ENCODE results near the gene FAAP100. TPM values are rescaled to one million over a fixed set of nuclear protein-coding genes. Genes with fewer than 3 reads are reported as not detected.

FAAP100 gene
- polyA plus RNA-seq, 1 donor from 2014 or later = 56.3 TPM

- no peaks in the 10 kb centered on the region for H3K36me3 ChIP-seq (ENCODE audit: insufficient read depth, low read length)
- H3K4me3 ChIP-seq (ENCODE audit: low read length) = no peak overlapping the region
- no peak overlapping the region for H2AFZ ChIP-seq (ENCODE audit: low read depth, low read length)
- H3K27ac ChIP-seq (ENCODE audit: low read length) = no peak overlapping the region
- no peaks in the 10 kb centered on the region for H3F3A ChIP-seq (ENCODE audit: insufficient read depth, low read length, poor library complexity, severe bottlenecking)
- H3K9me2 ChIP-seq (ENCODE audit: insufficient read depth, low read length) = no peaks in the 10 kb centered on the region
- no peaks in the 10 kb centered on the region for H3K27me3 ChIP-seq (ENCODE audit: insufficient read depth, low read depth, low read length)
- no peak overlapping the region for H3K9ac ChIP-seq (ENCODE audit: low read length)
- no peaks in the 10 kb centered on the region for H3K9me3 ChIP-seq (ENCODE audit: low read length)
- TF ChIP-seq RAD21 (conservative IDR thresholded peaks at IDR 0.05) (no peak), EZH2 (IDR thresholded peaks at IDR 0.05; ENCODE audit: borderline replicate concordance, insufficient read depth, low read length, poor library complexity, severe bottlenecking) (no peak)
- no peak overlapping the region for H3K4me2 ChIP-seq (ENCODE audit: low read length)
- H3K79me2 ChIP-seq (replicated peaks; ENCODE audit: insufficient read depth, low read length) = no peaks in the 10 kb centered on the region
- H4K20me1 ChIP-seq (ENCODE audit: insufficient read depth) = no peaks in the 10 kb centered on the region
Measured at GRCh38 chr17:81535007-81535328, 17.2 kb downstream of the FAAP100 start.

DNA sequence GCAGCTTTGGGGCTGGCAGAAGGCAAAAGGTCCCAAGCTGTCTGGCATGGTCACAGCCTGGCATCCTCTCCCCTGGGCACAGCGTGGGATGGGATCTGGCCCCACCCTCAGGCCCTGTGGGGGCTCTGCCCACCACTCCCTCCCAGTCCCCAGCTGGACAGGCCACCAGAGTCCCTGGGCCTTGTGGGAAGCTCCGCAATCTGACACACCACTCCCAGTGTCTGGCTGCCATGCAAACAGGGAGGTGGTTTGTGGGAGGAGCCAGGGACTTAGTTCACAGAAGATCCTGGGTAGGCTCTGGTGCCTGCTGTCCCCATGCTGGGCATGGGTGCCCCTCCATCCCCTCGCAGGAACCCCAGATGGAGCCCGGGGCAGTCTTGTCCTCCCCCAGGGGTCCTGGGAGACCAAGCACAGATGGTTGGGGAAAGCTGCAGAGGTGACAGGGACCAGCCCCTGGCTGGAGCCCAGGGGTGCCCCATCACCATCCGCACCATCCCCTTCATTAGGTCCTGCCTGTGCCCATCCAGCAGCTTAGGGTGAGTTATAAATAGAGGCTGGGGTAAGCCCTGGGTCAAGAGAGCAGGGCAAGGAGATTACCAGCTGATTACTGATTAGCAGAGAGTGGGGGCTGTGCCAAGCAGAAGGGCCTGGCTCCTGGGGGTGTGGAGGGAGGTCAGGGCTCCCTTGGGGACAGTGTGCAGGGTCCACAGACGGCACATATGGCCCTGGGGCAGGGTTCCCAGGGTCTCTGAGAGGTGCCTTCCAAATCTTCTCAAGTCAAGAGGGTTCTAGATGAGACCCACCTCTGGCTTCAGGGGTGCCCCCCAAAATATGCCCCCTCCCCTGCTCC, 17.8 kb downstream of the FAAP100 start:
- no peaks in the 10 kb centered on the region for H3K9me2 ChIP-seq (ENCODE audit: insufficient read depth, low read length)
- TF ChIP-seq RAD21 (conservative IDR thresholded peaks at IDR 0.05) (no peak), EZH2 (IDR thresholded peaks at IDR 0.05; ENCODE audit: borderline replicate concordance, insufficient read depth, low read length, poor library complexity, severe bottlenecking) (no peak), SMC3 (conservative IDR thresholded peaks at IDR 0.05; ENCODE audit: poor library complexity) (no peak), MXI1 (conservative IDR thresholded peaks at IDR 0.05; ENCODE audit: poor library complexity, severe bottlenecking) (no peak), EP300 (conservative IDR thresholded peaks at IDR 0.05; ENCODE audit: poor library complexity, severe bottlenecking) (no peak), CTCF (IDR thresholded peaks at IDR 0.05; ENCODE audit: poor library complexity, severe bottlenecking) (no peak), TAF1 (IDR thresholded peaks at IDR 0.05; ENCODE audit: low read depth) (no peak), POLR2AphosphoS5 (IDR thresholded peaks at IDR 0.05) (no peak)
- TF ChIP-seq, protein P1, sequence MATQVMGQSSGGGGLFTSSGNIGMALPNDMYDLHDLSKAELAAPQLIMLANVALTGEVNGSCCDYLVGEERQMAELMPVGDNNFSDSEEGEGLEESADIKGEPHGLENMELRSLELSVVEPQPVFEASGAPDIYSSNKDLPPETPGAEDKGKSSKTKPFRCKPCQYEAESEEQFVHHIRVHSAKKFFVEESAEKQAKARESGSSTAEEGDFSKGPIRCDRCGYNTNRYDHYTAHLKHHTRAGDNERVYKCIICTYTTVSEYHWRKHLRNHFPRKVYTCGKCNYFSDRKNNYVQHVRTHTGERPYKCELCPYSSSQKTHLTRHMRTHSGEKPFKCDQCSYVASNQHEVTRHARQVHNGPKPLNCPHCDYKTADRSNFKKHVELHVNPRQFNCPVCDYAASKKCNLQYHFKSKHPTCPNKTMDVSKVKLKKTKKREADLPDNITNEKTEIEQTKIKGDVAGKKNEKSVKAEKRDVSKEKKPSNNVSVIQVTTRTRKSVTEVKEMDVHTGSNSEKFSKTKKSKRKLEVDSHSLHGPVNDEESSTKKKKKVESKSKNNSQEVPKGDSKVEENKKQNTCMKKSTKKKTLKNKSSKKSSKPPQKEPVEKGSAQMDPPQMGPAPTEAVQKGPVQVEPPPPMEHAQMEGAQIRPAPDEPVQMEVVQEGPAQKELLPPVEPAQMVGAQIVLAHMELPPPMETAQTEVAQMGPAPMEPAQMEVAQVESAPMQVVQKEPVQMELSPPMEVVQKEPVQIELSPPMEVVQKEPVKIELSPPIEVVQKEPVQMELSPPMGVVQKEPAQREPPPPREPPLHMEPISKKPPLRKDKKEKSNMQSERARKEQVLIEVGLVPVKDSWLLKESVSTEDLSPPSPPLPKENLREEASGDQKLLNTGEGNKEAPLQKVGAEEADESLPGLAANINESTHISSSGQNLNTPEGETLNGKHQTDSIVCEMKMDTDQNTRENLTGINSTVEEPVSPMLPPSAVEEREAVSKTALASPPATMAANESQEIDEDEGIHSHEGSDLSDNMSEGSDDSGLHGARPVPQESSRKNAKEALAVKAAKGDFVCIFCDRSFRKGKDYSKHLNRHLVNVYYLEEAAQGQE (IDR thresholded peaks at IDR 0.05; ENCODE audit: borderline replicate concordance) = no peak
- no peak overlapping the region for H3K9ac ChIP-seq (ENCODE audit: low read length)
- no peaks in the 10 kb centered on the region for H3K36me3 ChIP-seq (ENCODE audit: insufficient read depth, low read length)
- no peaks in the 10 kb centered on the region for H3F3A ChIP-seq (ENCODE audit: insufficient read depth, low read length, poor library complexity, severe bottlenecking)
- no peaks in the 10 kb centered on the region for H4K20me1 ChIP-seq (ENCODE audit: insufficient read depth)
- H2AFZ ChIP-seq (ENCODE audit: low read depth, low read length) = no peak overlapping the region
- no peaks in the 10 kb centered on the region for H3K9me3 ChIP-seq (ENCODE audit: low read length)
- no peak overlapping the region for H3K4me3 ChIP-seq (ENCODE audit: low read length)
- H3K27ac ChIP-seq (ENCODE audit: low read length) = no peak overlapping the region
- no peak overlapping the region for H3K4me2 ChIP-seq (ENCODE audit: low read length)
- no peaks in the 10 kb centered on the region for H3K79me2 ChIP-seq (replicated peaks; ENCODE audit: insufficient read depth, low read length)
- no peaks in the 10 kb centered on the region for H3K27me3 ChIP-seq (ENCODE audit: insufficient read depth, low read depth, low read length)
